WTC11 (cell line): ENCODE data around the gene BHLHE40. TPM values are rescaled to one million over a fixed set of nuclear protein-coding genes. Genes with fewer than 3 reads are reported as not detected.
A peak's percentile ranks its signal among the peaks of the same experiment; 100 is the strongest.

ENCODE experiments used
- ATAC-seq: fragments of 200-7000 bp; cut with Tn5 transposase; 2 replicates; pipeline ENCODE4 v1.10.0; 2021; ENCODE audit warnings: mild to moderate bottlenecking, moderate library complexity
- CTCF ChIA-PET: fragments of 300-600 bp; sonication (Branson Sonifier 250); formaldehyde crosslinking; loops from one replicate; lab custom pipeline; 2021; ENCODE audit warnings: antibody characterized with exemption; lab: Charles Lee
- POLR2A ChIA-PET: fragments of 350-600 bp; sonication (Branson Sonifier 250); formaldehyde crosslinking; loops from one replicate; lab custom pipeline; 2021; ENCODE audit warnings: antibody characterized with exemption; lab: Charles Lee
- DNase-seq: peaks from one replicate; pipeline ENCODE4 v3.0.0; 2021; ENCODE audit warnings: low spot score
- H3K27ac Mint-ChIP-seq: 2 replicates; pipeline ENCODE4 v1.8.0; 2021; ENCODE audit warnings: mixed read lengths
- H3K27me3 Mint-ChIP-seq: 2 replicates; pipeline ENCODE4 v1.8.0; 2021; ENCODE audit warnings: low read depth, mild to moderate bottlenecking, moderate library complexity, mixed read lengths
- H3K36me3 Mint-ChIP-seq: 2 replicates; pipeline ENCODE4 v1.8.0; 2021; ENCODE audit warnings: mixed read lengths
- H3K4me1 Mint-ChIP-seq: 2 replicates; pipeline ENCODE4 v1.8.0; 2022; ENCODE audit warnings: mixed read lengths
- H3K4me3 Mint-ChIP-seq: 2 replicates; pipeline ENCODE4 v1.8.0; 2021; ENCODE audit warnings: mild to moderate bottlenecking, moderate library complexity, mixed read lengths
- H3K9me3 Mint-ChIP-seq: 2 replicates; pipeline ENCODE4 v1.8.0; 2021; ENCODE audit warnings: mixed read lengths
- GABPB1 ChIP-seq: sonication (generic); formaldehyde crosslinking; IDR thresholded peaks from 2 replicates; pipeline ENCODE4 v1.8.1; 2023; ENCODE audit warnings: mild to moderate bottlenecking, missing genetic modification reagents
- RORB ChIP-seq: fragments of 250-450 bp; sonication (Bioruptor Pico); IDR thresholded peaks from 2 replicates; pipeline ENCODE4 v1.9.0; 2021; ENCODE audit warnings: mild to moderate bottlenecking
- ZNF416 ChIP-seq: fragments of 250-450 bp; sonication (Bioruptor Pico); IDR thresholded peaks from 2 replicates; pipeline ENCODE4 v1.9.0; 2021; ENCODE audit warnings: mild to moderate bottlenecking, inconsistent platforms
- total RNA-seq: library from RNA; stranded (reverse); gene quantifications from 3 replicates; pipeline ENCODE4 v1.2.3, GENCODE V29; 2021
- TF ChIP-seq, protein P1 (sequence below): sonication (generic); formaldehyde crosslinking; IDR thresholded peaks from 2 replicates; pipeline ENCODE4 v1.8.1; 2023; ENCODE audit warnings: mild to moderate bottlenecking, missing genetic modification reagents
- TF ChIP-seq, protein P2 (sequence below): fragments of 250-450 bp; sonication (Bioruptor Pico); IDR thresholded peaks from 2 replicates; pipeline ENCODE4 v1.9.0; 2021; ENCODE audit warnings: mild to moderate bottlenecking, borderline replicate concordance
- TF ChIP-seq, protein P3 (sequence below): sonication (generic); formaldehyde crosslinking; IDR thresholded peaks from 2 replicates; pipeline ENCODE4 v1.8.0; 2023; ENCODE audit warnings: missing genetic modification reagents
- TF ChIP-seq, protein P4 (sequence below): sonication (generic); formaldehyde crosslinking; IDR thresholded peaks from 2 replicates; pipeline ENCODE4 v1.8.1; 2023; ENCODE audit warnings: mild to moderate bottlenecking, missing genetic modification reagents, borderline replicate concordance

BHLHE40 gene
- total RNA-seq, 1 experiment from 2014 or later, result 5.7 TPM

DNA sequence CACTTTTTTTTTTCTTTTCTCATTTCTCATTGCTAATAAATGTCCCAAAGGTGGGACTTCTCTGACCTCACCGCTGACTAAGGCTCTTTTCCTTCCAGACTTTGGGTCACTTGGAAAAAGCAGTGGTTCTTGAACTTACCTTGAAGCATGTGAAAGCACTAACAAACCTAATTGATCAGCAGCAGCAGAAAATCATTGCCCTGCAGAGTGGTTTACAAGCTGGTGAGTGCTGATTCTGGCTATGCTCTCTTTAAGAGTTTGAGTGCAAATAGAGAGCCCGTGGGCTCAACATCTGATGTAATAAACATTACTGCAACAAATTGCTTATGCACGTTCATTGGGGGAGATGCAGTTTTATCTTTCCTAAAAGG, 2.0 kb downstream of the BHLHE40 start:
- ChIA-PET POLR2A (interaction anchor here (1.2 kb wide), 1 partner anchor 45 kb away, joined by 5 read pairs; no protein-coding TSS in a partner anchor), CTCF (interaction anchor here (0.9 to 6.3 kb wide), 6 partner anchors 17 to 272 kb away, joined by 3 to 110 read pairs (median 14); no protein-coding TSS in a partner anchor)
- Mint-ChIP-seq H3K9me3 (no peaks in the 10 kb centered on the region), H3K4me3 (peak overlapping the region; percentile 55), H3K4me1 (peaks cover 54% of the 10 kb centered on the region), H3K27me3 (peaks cover 24% of the 10 kb centered on the region), H3K27ac (no peak overlapping the region), H3K36me3 (peaks cover 25% of the 10 kb centered on the region)
- DNase-seq (no peak), ATAC-seq (no peak)
- TF ChIP-seq ZNF416 (CRISPR knock-in tag), result no peak
- TF ChIP-seq, protein P1, sequence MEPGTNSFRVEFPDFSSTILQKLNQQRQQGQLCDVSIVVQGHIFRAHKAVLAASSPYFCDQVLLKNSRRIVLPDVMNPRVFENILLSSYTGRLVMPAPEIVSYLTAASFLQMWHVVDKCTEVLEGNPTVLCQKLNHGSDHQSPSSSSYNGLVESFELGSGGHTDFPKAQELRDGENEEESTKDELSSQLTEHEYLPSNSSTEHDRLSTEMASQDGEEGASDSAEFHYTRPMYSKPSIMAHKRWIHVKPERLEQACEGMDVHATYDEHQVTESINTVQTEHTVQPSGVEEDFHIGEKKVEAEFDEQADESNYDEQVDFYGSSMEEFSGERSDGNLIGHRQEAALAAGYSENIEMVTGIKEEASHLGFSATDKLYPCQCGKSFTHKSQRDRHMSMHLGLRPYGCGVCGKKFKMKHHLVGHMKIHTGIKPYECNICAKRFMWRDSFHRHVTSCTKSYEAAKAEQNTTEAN (CRISPR knock-in tag), result no peak
- TF ChIP-seq, protein P2, sequence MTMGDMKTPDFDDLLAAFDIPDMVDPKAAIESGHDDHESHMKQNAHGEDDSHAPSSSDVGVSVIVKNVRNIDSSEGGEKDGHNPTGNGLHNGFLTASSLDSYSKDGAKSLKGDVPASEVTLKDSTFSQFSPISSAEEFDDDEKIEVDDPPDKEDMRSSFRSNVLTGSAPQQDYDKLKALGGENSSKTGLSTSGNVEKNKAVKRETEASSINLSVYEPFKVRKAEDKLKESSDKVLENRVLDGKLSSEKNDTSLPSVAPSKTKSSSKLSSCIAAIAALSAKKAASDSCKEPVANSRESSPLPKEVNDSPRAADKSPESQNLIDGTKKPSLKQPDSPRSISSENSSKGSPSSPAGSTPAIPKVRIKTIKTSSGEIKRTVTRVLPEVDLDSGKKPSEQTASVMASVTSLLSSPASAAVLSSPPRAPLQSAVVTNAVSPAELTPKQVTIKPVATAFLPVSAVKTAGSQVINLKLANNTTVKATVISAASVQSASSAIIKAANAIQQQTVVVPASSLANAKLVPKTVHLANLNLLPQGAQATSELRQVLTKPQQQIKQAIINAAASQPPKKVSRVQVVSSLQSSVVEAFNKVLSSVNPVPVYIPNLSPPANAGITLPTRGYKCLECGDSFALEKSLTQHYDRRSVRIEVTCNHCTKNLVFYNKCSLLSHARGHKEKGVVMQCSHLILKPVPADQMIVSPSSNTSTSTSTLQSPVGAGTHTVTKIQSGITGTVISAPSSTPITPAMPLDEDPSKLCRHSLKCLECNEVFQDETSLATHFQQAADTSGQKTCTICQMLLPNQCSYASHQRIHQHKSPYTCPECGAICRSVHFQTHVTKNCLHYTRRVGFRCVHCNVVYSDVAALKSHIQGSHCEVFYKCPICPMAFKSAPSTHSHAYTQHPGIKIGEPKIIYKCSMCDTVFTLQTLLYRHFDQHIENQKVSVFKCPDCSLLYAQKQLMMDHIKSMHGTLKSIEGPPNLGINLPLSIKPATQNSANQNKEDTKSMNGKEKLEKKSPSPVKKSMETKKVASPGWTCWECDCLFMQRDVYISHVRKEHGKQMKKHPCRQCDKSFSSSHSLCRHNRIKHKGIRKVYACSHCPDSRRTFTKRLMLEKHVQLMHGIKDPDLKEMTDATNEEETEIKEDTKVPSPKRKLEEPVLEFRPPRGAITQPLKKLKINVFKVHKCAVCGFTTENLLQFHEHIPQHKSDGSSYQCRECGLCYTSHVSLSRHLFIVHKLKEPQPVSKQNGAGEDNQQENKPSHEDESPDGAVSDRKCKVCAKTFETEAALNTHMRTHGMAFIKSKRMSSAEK (CRISPR knock-in tag), result no peak
- TF ChIP-seq, protein P3, sequence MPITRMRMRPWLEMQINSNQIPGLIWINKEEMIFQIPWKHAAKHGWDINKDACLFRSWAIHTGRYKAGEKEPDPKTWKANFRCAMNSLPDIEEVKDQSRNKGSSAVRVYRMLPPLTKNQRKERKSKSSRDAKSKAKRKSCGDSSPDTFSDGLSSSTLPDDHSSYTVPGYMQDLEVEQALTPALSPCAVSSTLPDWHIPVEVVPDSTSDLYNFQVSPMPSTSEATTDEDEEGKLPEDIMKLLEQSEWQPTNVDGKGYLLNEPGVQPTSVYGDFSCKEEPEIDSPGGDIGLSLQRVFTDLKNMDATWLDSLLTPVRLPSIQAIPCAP (CRISPR knock-in tag), result no peak
- TF ChIP-seq, protein P4, sequence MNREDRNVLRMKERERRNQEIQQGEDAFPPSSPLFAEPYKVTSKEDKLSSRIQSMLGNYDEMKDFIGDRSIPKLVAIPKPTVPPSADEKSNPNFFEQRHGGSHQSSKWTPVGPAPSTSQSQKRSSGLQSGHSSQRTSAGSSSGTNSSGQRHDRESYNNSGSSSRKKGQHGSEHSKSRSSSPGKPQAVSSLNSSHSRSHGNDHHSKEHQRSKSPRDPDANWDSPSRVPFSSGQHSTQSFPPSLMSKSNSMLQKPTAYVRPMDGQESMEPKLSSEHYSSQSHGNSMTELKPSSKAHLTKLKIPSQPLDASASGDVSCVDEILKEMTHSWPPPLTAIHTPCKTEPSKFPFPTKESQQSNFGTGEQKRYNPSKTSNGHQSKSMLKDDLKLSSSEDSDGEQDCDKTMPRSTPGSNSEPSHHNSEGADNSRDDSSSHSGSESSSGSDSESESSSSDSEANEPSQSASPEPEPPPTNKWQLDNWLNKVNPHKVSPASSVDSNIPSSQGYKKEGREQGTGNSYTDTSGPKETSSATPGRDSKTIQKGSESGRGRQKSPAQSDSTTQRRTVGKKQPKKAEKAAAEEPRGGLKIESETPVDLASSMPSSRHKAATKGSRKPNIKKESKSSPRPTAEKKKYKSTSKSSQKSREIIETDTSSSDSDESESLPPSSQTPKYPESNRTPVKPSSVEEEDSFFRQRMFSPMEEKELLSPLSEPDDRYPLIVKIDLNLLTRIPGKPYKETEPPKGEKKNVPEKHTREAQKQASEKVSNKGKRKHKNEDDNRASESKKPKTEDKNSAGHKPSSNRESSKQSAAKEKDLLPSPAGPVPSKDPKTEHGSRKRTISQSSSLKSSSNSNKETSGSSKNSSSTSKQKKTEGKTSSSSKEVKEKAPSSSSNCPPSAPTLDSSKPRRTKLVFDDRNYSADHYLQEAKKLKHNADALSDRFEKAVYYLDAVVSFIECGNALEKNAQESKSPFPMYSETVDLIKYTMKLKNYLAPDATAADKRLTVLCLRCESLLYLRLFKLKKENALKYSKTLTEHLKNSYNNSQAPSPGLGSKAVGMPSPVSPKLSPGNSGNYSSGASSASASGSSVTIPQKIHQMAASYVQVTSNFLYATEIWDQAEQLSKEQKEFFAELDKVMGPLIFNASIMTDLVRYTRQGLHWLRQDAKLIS (CRISPR knock-in tag), result no peak

DNA sequence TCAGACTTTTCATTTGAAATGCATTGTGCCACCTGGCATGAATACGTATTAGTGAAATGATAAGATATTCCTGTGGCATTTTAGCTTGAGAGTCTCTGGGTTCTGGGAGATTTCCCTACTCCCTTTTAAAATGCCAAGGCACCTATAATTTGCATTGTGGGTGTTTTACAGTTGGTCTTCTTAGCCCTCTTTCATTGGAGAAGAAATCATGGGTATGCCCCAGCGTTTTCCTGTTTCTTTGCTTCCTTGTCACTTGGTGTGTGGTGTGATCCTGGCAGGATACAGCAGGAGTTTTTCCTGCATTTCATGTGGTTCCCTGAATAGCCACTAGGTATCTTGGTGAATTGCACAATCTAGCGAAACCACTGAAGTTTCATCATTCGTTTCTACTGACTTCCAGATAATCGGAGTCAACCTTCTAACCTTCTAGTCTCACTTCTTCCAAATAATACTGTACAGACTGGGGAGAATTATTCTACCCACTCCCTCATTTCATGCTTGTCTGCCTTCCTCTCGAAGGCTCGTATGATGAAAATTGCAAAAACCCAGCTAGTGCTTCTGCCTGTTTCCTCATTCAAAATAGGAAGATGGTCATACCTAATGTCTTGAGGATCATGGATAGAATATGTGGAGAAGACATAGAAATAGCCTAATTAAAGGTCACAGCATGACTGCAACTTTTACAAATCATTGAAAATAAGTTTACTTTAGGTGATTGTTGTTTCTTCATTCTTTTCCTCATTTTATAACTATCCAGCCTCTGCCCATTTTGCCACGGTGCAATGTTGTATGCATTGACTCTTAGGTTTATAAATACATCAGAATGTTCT, 2.6 kb downstream of the BHLHE40 start:
- Mint-ChIP-seq H3K9me3 (no peaks in the 10 kb centered on the region), H3K4me1 (peaks cover 52% of the 10 kb centered on the region), H3K27me3 (peaks cover 18% of the 10 kb centered on the region), H3K4me3 (peak overlapping the region; percentile 55), H3K27ac (no peak overlapping the region), H3K36me3 (peaks cover 25% of the 10 kb centered on the region)
- ATAC-seq (no peak), DNase-seq (no peak)
- TF ChIP-seq RORB (CRISPR knock-in tag) (no peak), GABPB1 (CRISPR knock-in tag) (peak; percentile 95)
- CTCF ChIA-PET, result interaction anchor here (0.5 to 6.3 kb wide), 4 partner anchors 36 to 270 kb away, joined by 4 to 110 read pairs (median 14); no protein-coding TSS in a partner anchor
- POLR2A ChIA-PET, result no interaction called here
